Thoracic aorta (tissue), 2 donors: Measurements from ENCODE around the gene LPAR3. TPM values are rescaled to one million over a fixed set of nuclear protein-coding genes. Genes with fewer than 3 reads are reported as not detected.

Experiments
- ATAC-seq: fragments of 150-250 bp; one replicate; pipeline ENCODE4 v1.8.0; 2017; ENCODE audit warnings: low read depth; ENCODE audit not compliant: insufficient number of reproducible peaks, low FRiP score
- DNase-seq: peaks from one replicate; pipeline ENCODE4 v3.0.0-alpha.2; 2020; ENCODE audit warnings: low spot score
- H3K27ac ChIP-seq, 2 donors: fragments of 200-600 bp; sonication (generic); 1 replicate in 1 of 2; 2 replicates in 1 of 2; pipeline ENCODE4 v1.5.1; 2016; ENCODE audit warnings: mild to moderate bottlenecking in 2 of 2, moderate library complexity in 2 of 2
- H3K27me3 ChIP-seq: fragments of 200-600 bp; sonication (generic); replicated peaks from 2 replicates; pipeline ENCODE4 v1.6.0; 2016; ENCODE audit warnings: mild to moderate bottlenecking; ENCODE audit not compliant: insufficient read depth
- H3K36me3 ChIP-seq: fragments of 200-600 bp; sonication (generic); one replicate; pipeline ENCODE4 v1.5.1; 2016
- H3K4me1 ChIP-seq, 2 donors: fragments of 200-600 bp; sonication (generic); 1 replicate in 1 of 2; 2 replicates in 1 of 2; pipeline versions ENCODE4 v1.5.1 to v1.6.0; 2016; ENCODE audit warnings: low read depth in 2 of 2, mild to moderate bottlenecking in 1 of 2; ENCODE audit not compliant: control insufficient read depth in 1 of 2
- H3K4me3 ChIP-seq: fragments of 200-600 bp; sonication (generic); 2 replicates; pipeline ENCODE4 v1.5.1; 2016; ENCODE audit warnings: mild to moderate bottlenecking
- H3K9me3 ChIP-seq: fragments of 200-600 bp; sonication (generic); 2 replicates; pipeline ENCODE4 v1.5.1; 2016
- total RNA-seq, 2 donors: library from RNA; depleted of rRNA; stranded (reverse); fragments of >200 nt; gene quantifications; one replicate each; pipeline versions ENCODE4 v1.1.0 to v1.2.3, GENCODE V29; 2016
- TF ChIP-seq, protein P1 (sequence below): fragments of 200-600 bp; sonication (generic); IDR thresholded peaks from one replicate; pipeline ENCODE4 v1.5.1; 2019; ENCODE audit warnings: antibody characterized with exemption

The LPAR3 gene
- total RNA-seq, 2 donors from 2014 or later, result 1.1 to 2.7 TPM

DNA sequence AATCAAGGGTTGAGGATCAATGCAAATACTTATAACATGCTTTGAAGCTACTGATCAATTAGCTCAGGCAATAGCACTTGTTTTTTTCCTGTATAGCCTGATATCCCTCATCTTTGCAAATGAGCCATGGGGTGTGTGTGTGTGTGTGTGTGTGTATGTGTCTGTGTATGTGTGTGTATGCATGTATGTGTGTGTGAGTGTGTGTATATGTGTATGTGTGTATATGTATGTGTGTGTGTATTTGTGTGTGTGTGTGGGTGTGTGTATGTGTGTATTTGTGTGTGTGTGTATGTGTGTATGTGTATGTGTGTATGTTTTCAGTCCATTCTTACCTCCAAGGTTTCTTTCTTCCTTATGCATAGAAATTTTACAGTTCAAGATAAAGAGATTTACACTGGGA, 124.4 kb downstream of the LPAR3 start:
- H3K36me3 ChIP-seq, result no peaks in the 10 kb centered on the region
- no peaks in the 10 kb centered on the region for H3K27me3 ChIP-seq
- DNase-seq, result no peak
- H3K9me3 ChIP-seq, result no peaks in the 10 kb centered on the region
- no peak overlapping the region for H3K4me3 ChIP-seq
- no peak for ATAC-seq
- TF ChIP-seq, protein P1, sequence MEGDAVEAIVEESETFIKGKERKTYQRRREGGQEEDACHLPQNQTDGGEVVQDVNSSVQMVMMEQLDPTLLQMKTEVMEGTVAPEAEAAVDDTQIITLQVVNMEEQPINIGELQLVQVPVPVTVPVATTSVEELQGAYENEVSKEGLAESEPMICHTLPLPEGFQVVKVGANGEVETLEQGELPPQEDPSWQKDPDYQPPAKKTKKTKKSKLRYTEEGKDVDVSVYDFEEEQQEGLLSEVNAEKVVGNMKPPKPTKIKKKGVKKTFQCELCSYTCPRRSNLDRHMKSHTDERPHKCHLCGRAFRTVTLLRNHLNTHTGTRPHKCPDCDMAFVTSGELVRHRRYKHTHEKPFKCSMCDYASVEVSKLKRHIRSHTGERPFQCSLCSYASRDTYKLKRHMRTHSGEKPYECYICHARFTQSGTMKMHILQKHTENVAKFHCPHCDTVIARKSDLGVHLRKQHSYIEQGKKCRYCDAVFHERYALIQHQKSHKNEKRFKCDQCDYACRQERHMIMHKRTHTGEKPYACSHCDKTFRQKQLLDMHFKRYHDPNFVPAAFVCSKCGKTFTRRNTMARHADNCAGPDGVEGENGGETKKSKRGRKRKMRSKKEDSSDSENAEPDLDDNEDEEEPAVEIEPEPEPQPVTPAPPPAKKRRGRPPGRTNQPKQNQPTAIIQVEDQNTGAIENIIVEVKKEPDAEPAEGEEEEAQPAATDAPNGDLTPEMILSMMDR, result no peak
- H3K27ac ChIP-seq, result no peak overlapping the region
- peaks cover 0 to 7% of the 10 kb centered on the region in 2 donors for H3K4me1 ChIP-seq

DNA sequence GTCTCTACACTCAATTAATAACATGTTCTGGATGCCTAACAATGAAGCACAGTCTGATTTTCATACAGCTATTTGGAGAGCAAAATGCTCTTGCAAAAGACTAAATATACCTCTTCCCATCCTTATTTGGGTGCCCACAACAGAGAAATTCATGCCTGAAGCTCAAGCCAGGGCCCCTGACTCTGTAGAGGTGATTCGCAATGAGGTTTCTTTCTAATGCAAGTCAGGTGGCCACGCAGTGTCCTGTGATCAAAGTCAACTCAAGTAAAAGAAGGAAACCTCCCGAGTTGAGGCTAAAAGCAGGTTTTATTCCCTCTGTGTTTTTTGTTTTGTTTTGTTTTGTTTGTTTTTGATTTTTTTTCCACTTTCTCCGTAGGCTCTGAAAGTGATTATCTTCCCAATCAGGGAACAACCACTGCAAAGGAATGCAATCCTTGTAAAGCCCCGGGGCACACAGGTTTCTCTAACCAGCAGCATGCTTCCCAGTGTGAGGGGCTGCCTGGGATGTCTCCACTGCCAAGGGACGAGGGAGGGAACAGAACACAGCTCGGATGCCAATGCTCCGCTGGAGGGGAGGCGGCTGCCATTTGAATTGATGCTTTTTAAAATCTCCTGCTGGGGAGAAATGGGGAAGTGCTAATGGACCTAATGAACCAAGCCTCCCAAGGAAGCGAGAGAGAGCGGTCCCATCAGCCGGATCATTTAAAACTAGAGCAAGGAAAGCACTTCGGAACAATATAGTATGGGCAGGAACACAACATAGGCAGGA, 128.9 kb downstream of the LPAR3 start:
- no peak for ATAC-seq
- Histone ChIP-seq H3K4me1 (peaks cover 0 to 24% of the 10 kb centered on the region in 2 donors), H3K36me3 (no peaks in the 10 kb centered on the region), H3K27me3 (no peaks in the 10 kb centered on the region), H3K4me3 (no peak overlapping the region), H3K9me3 (no peaks in the 10 kb centered on the region), H3K27ac (no peak overlapping the region)
- DNase-seq, result no peak
- TF ChIP-seq, protein P1, result no peak

GRCh38 chr1:84762664-84763063, 130.3 kb downstream of the LPAR3 start:
- Histone ChIP-seq H3K9me3 (no peaks in the 10 kb centered on the region), H3K27ac (no peak overlapping the region), H3K4me3 (no peak overlapping the region), H3K27me3 (no peaks in the 10 kb centered on the region), H3K36me3 (no peaks in the 10 kb centered on the region), H3K4me1 (peaks cover 4 to 31% of the 10 kb centered on the region in 2 donors)
- TF ChIP-seq, protein P1, result no peak
- ATAC-seq, result no peak
- DNase-seq, result no peak

Other genes starting within 250 kb of the LPAR3 start
- 10 to 100 TPM in 1 of 2 donors, 1 to 10 TPM in 1; 6.1 to 12.3 TPM for gene SSX2IP, start 202.7 kb downstream of the LPAR3 start, total RNA-seq
- 1 to 10 TPM; 1.2 to 1.8 TPM for gene MCOLN2, start 103.9 kb upstream of the LPAR3 start, total RNA-seq
- gene MCOLN3, start 155.3 kb upstream of the LPAR3 start, total RNA-seq, result 1 to 10 TPM; 2.3 to 3.2 TPM